IPS-20b (cell line): ENCODE results near the gene AGBL4.

Experiments
- H3K27ac ChIP-seq: one replicate; pipeline ENCODE4 v1.5.1; 2013; ENCODE audit warnings: low read length
- H3K27me3 ChIP-seq: 2 replicates; pipeline ENCODE4 v1.6.1; 2013; ENCODE audit warnings: mild to moderate bottlenecking, low read length, inconsistent platforms; ENCODE audit not compliant: insufficient read depth
- H3K36me3 ChIP-seq: 2 replicates; pipeline ENCODE4 v1.6.1; 2013; ENCODE audit warnings: low read depth, mild to moderate bottlenecking, inconsistent platforms, low read length, moderate library complexity; ENCODE audit not compliant: insufficient read depth
- H3K4me1 ChIP-seq: 2 replicates; pipeline ENCODE4 v1.6.1; 2013; ENCODE audit warnings: mild to moderate bottlenecking, control low read depth, inconsistent platforms, low read length, moderate library complexity; ENCODE audit not compliant: insufficient read depth
- H3K4me3 ChIP-seq: 2 replicates; pipeline ENCODE4 v1.5.1; 2013; ENCODE audit warnings: mild to moderate bottlenecking, low read length, inconsistent platforms
- H3K9ac ChIP-seq: 2 replicates; pipeline ENCODE4 v1.6.1; 2013; ENCODE audit warnings: low read depth, mild to moderate bottlenecking, inconsistent platforms, low read length, moderate library complexity
- H3K9me3 ChIP-seq: 2 replicates; pipeline ENCODE4 v1.6.1; 2013; ENCODE audit warnings: mild to moderate bottlenecking, low read depth, low read length, inconsistent platforms; ENCODE audit not compliant: insufficient read depth

The AGBL4 gene

DNA sequence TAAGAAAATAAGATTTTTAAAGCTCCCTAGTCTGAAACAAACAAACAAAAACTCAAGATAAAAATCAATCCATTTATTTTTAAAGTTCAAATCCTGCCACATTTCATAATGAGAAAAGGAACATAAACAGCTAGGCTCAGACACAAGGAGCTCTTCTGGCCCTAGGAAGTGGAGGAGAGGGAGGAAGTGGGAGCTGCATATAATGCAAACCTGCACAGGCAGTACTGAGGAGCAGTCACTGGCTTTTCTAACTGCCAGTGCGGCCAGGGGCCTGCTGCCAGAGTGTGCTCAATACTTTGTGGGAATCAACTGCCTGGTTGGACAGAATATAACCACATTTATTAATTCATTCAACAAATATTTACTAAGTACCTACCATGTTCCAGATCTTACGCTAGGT, 1411.9 kb downstream of the AGBL4 start:
- no peaks in the 10 kb centered on the region for H3K27me3 ChIP-seq

DNA sequence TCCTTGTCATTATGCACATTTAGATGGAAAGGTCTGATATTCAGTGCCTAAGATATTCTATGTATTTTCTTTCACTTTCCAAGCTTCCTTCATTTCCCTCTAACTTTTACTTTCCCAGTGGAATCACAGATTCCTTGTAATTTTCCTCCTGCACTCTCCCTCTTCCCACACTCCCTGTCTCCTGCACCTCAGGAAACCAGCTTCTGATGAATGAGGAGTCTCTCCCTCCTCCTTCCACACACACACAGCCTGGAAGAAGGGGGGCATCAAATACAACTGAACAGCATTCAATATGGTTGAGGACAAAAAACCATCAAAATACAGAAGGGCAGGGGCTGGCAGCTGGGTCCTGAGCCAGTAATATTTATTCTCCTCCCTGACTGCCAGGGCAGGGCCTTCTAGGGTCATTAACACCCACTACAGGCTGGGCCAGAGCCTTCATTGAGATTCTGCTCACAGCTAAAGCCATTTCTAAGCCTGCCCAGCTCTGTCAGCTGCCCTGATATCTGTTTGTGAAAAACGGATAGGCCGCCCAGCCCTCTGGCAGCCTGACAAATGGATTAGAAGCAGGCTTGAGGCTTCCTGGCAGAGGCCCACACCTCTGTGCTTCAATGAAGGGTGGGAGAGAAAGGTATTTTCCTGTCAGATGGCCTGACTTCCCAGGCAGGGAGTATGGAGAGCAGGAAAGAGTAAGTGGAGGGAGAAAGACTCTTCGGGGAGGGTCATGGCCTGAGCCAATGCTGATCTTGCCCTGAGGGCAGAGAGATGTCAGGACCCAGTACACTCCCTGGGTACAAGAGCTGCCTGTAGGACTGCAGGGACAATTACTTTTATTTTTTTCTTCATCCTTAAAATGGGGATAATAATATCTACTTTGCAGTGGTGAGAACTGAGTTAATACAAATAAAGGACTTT, 1412.9 kb downstream of the AGBL4 start:
- Histone ChIP-seq H3K4me1 (no peaks in the 10 kb centered on the region), H3K36me3 (no peaks in the 10 kb centered on the region), H3K9me3 (no peaks in the 10 kb centered on the region), H3K9ac (no peak overlapping the region), H3K4me3 (no peak overlapping the region), H3K27me3 (no peaks in the 10 kb centered on the region), H3K27ac (no peak overlapping the region)

More for the DNA sequence above, 1411.9 kb downstream of the AGBL4 start:
- H3K4me1 ChIP-seq, result no peaks in the 10 kb centered on the region
- H3K9me3 ChIP-seq, result no peaks in the 10 kb centered on the region
- no peak overlapping the region for H3K4me3 ChIP-seq
- H3K27ac ChIP-seq, result no peak overlapping the region
- no peaks in the 10 kb centered on the region for H3K36me3 ChIP-seq
- no peak overlapping the region for H3K9ac ChIP-seq

DNA sequence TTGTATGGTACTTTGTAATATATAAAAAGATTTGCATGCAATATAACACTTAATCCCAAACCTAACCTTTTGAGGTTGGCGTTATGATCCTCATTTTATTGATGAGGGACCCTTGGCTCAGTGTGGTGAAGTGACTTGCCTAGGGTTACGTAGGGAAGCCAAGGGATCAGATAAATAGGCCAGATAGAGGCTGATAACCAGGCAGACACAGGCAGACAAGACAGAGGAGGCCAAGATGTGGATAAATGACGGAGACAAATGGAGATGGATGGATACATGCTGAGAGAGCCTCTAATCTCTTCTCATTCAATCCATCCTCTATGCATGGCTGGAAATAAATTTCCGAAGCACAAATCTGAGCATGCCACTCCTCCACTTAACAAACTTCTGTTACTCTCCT, 1414.9 kb downstream of the AGBL4 start:
- H3K9ac ChIP-seq, result no peak overlapping the region
- H3K9me3 ChIP-seq, result no peaks in the 10 kb centered on the region
- no peaks in the 10 kb centered on the region for H3K27me3 ChIP-seq
- no peak overlapping the region for H3K27ac ChIP-seq
- no peaks in the 10 kb centered on the region for H3K4me1 ChIP-seq
- no peak overlapping the region for H3K4me3 ChIP-seq
- no peaks in the 10 kb centered on the region for H3K36me3 ChIP-seq

DNA sequence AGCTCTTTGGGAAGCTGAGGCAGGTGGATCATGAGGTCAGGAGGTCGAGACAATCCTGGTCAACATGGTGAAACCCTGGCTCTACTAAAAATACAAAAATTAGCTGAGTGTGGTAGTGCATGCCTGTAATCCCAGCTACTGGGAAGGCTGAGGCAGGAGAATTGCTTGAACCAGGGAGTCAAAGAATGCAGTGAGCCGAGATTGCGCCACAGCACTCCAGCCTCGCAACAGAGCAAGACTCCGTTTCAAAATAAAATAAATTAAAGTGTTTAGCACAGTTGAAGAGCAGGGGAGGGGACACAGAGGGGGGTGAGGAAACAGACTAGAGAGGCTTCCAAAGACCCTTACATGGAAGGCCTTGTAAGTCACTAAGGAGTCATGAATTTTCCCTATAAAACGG, 1420.5 kb downstream of the AGBL4 start:
- H3K9ac ChIP-seq, result no peak overlapping the region
- no peak overlapping the region for H3K4me3 ChIP-seq
- no peaks in the 10 kb centered on the region for H3K9me3 ChIP-seq
- H3K4me1 ChIP-seq, result no peaks in the 10 kb centered on the region
- no peak overlapping the region for H3K27ac ChIP-seq
- H3K27me3 ChIP-seq, result no peaks in the 10 kb centered on the region
- H3K36me3 ChIP-seq, result no peaks in the 10 kb centered on the region

DNA sequence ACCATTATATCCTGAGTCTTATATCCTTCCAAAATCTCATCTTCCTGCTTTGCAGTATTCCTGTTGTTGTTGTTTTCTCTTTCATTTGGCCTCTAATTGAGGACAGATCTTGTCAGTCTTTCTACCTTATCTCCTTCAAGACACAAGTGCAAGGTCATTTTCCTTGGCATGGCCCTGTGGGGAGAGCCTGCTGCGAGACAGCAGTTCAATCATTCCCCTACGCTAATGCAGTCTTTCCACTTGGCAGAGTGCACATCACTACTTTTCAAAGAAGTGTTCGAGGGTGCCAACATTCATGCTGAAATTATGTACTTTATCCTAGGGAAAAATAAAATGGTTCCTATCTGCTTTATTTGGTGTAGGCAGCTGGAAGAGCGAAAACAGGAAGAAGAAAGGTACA, 1421.4 kb downstream of the AGBL4 start:
- Histone ChIP-seq H3K4me3 (no peak overlapping the region), H3K9ac (no peak overlapping the region), H3K27ac (no peak overlapping the region), H3K4me1 (no peaks in the 10 kb centered on the region), H3K27me3 (no peaks in the 10 kb centered on the region), H3K9me3 (no peaks in the 10 kb centered on the region), H3K36me3 (no peaks in the 10 kb centered on the region)

DNA sequence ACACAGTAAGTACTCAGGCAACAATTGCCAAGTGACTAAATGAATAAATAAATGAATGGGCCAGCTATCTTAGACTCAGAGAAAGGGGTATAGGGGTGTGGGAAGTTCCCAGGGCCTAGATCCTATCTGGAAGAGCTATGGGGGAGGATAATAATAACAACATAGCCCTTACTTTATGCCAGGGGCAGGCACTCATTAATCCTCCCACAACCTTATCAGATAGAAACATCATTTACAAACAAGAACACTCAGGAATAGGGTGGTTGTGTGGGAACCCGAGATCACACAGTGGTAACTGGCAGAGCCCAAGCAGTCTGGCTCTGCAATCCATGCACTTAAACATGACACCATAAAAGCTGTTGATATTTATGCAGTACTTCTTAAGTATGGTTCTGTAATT, 1423.6 kb downstream of the AGBL4 start:
- Histone ChIP-seq H3K4me1 (peaks cover 11% of the 10 kb centered on the region), H3K9me3 (no peaks in the 10 kb centered on the region), H3K4me3 (no peak overlapping the region), H3K27me3 (no peaks in the 10 kb centered on the region), H3K27ac (no peak overlapping the region), H3K9ac (no peak overlapping the region), H3K36me3 (no peaks in the 10 kb centered on the region)

DNA sequence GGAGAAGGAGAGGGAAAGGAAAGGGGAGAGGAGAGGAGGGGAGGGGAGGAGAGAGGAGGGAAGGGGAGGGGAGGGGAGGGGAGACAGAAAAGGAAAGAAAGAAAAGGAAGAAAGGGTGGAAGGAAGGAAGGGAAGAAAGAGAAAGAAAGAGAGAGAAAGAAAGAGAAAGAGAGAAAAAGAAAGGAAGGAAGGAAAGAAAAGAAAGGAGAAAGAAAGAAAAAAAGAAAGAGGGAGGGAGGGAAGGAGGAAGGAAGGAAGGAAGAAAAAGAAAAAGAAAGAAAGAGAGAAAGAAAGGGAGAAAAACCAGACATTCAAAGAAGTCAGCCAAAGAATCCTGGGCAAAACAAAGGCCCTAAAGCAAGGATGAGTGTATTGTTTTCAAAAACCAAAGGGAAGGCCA, 1426.1 kb downstream of the AGBL4 start:
- Histone ChIP-seq H3K9ac (no peak overlapping the region), H3K4me1 (peaks cover 15% of the 10 kb centered on the region), H3K27me3 (no peaks in the 10 kb centered on the region), H3K36me3 (no peaks in the 10 kb centered on the region), H3K9me3 (no peaks in the 10 kb centered on the region), H3K4me3 (no peak overlapping the region), H3K27ac (no peak overlapping the region)

DNA sequence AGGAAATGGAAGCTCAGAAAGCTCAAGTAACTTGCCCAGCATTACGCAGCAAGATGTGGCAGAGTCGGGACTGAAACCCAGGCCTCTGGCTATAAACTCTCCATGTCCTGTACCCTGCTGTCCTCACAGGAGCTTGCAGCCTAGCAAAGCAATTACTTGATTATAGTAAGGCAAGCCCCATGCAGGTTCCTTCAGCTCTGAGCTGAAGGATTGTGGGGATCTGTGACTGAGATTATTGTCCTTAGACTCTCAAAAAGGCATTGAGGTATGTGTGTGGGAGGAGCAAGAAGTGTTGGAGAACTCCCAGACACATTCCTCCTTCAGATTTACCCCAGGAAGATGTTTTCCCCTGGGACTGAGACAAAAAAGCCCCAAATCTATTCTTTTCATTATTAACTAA, 1427.7 kb downstream of the AGBL4 start:
- H3K27me3 ChIP-seq, result no peaks in the 10 kb centered on the region
- no peaks in the 10 kb centered on the region for H3K9me3 ChIP-seq
- peak overlapping the region; percentile 47; the same call in 1 of the 2 replicates for H3K9ac ChIP-seq
- H3K36me3 ChIP-seq, result no peaks in the 10 kb centered on the region
- H3K4me1 ChIP-seq, result peaks cover 15% of the 10 kb centered on the region
- 0 out of 2 replicates have a peak overlapping the region, but pooled peaks have one; percentile 10 for H3K4me3 ChIP-seq
- no peak overlapping the region for H3K27ac ChIP-seq

DNA sequence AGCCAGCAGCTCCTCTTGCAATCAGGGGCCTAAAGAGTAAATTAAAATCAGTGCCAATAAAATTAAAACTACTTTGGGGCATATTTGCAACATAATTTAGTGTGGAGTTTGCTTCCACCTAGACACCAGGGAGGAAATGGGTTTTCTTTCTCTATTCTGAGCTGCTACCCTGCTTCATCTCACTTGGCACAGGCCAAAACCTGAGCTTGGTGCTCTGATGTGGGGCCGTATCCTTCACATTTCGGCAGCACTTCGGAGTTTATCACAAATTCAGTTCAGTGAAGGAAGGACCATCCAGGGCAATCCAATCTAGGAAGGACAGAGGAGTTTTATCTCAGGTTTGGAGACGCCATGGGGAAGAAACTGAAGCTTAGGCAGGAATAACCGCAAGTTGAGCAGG, 1428.1 kb downstream of the AGBL4 start:
- Histone ChIP-seq H3K9ac (peak overlapping the region; percentile 47; the same call in 1 of the 2 replicates), H3K27me3 (no peaks in the 10 kb centered on the region), H3K4me1 (peaks cover 15% of the 10 kb centered on the region), H3K27ac (no peak overlapping the region), H3K4me3 (0 out of 2 replicates have a peak overlapping the region, but pooled peaks have one; percentile 10), H3K9me3 (no peaks in the 10 kb centered on the region), H3K36me3 (no peaks in the 10 kb centered on the region)

DNA sequence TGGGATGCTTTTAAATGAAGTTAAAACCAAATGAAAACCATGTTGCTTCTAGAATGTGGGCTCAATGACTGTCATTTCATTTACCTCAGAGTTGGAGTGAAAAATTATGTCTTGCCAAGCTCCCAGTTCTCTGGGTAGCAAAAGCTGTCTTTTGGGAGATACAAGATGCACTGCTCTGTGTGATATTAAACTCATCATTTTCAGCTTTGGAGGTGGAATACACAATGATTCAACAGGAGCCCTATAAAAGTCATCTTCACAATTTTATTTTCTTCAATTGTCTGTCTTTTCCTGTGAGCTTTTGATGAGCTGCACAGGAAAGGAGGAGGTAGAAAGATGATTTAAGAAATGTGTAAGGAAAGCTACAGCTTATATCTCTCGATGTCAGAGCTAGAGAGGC, 1431.4 kb downstream of the AGBL4 start:
- Histone ChIP-seq H3K4me1 (peaks cover 15% of the 10 kb centered on the region), H3K27ac (no peak overlapping the region), H3K4me3 (no peak overlapping the region), H3K36me3 (no peaks in the 10 kb centered on the region), H3K27me3 (no peaks in the 10 kb centered on the region), H3K9me3 (no peaks in the 10 kb centered on the region), H3K9ac (no peak overlapping the region)

DNA sequence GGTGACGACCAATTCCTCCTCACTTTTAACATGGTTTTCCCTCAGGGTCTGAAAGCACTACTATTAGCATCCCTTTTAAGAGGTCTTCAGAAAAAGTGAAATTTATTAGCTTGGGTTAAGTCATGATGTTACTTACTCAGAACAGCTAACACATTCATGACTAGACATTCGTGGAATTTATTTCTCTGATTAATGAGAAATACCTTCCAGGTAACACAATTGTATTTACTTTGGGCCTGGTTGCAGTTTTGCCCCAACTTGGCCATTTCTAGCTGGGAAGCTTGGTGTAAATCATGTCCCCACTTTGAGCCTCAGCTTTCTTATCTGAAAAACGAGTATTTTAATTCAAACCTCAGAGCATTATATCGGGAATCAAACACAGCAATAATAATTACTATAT, 1432.6 kb downstream of the AGBL4 start:
- no peaks in the 10 kb centered on the region for H3K36me3 ChIP-seq
- H3K4me1 ChIP-seq, result peaks cover 14% of the 10 kb centered on the region
- no peak overlapping the region for H3K9ac ChIP-seq
- H3K4me3 ChIP-seq, result no peak overlapping the region
- H3K9me3 ChIP-seq, result no peaks in the 10 kb centered on the region
- H3K27me3 ChIP-seq, result no peaks in the 10 kb centered on the region
- H3K27ac ChIP-seq, result no peak overlapping the region

DNA sequence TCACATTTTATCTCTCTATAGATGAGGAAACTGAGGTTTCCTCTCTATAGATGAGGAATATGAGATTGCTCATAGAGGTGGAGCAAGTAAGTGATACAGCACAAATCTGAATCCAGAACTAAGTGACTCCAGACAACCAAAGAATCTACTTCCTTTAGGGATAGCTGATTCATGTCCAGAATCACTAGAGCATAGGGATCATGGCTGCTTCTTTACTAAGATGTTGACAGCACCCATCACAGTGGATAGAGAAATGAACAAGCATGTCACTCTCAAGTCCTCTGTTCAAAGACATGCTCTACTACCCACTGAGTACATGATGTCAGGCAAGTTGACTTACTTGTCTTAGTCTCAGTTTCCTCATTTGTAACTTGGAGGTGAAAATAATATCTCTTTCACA, 1435.7 kb downstream of the AGBL4 start:
- H3K4me1 ChIP-seq, result no peaks in the 10 kb centered on the region
- H3K27me3 ChIP-seq, result no peaks in the 10 kb centered on the region
- H3K4me3 ChIP-seq, result no peak overlapping the region
- H3K9ac ChIP-seq, result no peak overlapping the region
- no peaks in the 10 kb centered on the region for H3K9me3 ChIP-seq
- H3K27ac ChIP-seq, result no peak overlapping the region
- no peaks in the 10 kb centered on the region for H3K36me3 ChIP-seq
